Kidney (tissue), 14 donors: ENCODE data around the gene MCEE. TPM values are rescaled to one million over a fixed set of nuclear protein-coding genes. Genes with fewer than 3 reads are reported as not detected.

Experiments
- DNase-seq, 5 donors: peaks; one replicate each; pipeline ENCODE4 v3.0.0-alpha.2; 2013 to 2020
- FAIRE-seq: peaks from 2 replicates; lab custom pipeline; 2012; peaks lifted over from hg19 to GRCh38; lab: Jason Lieb, UNC
- H3K27ac ChIP-seq, 2 donors: one replicate each; pipeline ENCODE4 v1.7.0; 2013; ENCODE audit warnings: low read depth in 2 of 2, low read length in 2 of 2, inconsistent platforms in 1 of 2
- H3K27me3 ChIP-seq: one replicate; pipeline ENCODE4 v1.7.1; 2013; ENCODE audit warnings: low read length, inconsistent platforms; ENCODE audit not compliant: control insufficient read depth, insufficient read depth
- H3K36me3 ChIP-seq, 3 donors: one replicate each; pipeline versions ENCODE4 v1.7.0 to v1.7.1; 2013; ENCODE audit warnings: low read length in 3 of 3, control low read depth in 1 of 3, inconsistent platforms in 1 of 3; ENCODE audit not compliant: insufficient read depth in 3 of 3, control insufficient read depth in 2 of 3
- H3K4me1 ChIP-seq, 3 donors: one replicate each; pipeline versions ENCODE4 v1.7.0 to v1.7.1; 2013; ENCODE audit warnings: low read length in 3 of 3, inconsistent platforms in 1 of 3, low read depth in 1 of 3; ENCODE audit not compliant: control insufficient read depth in 2 of 3, insufficient read depth in 2 of 3
- H3K4me3 ChIP-seq, 3 donors: one replicate each; pipeline versions ENCODE4 v1.7.0 to v1.8.1; 2013; ENCODE audit warnings: low read length in 3 of 3, control low read depth in 1 of 3, inconsistent platforms in 1 of 3
- H3K9ac ChIP-seq, 3 donors: one replicate each; pipeline versions ENCODE4 v1.7.0 to v1.7.1; 2013; ENCODE audit warnings: low read length in 3 of 3, control low read depth in 1 of 3, inconsistent platforms in 1 of 3
- H3K9me3 ChIP-seq, 3 donors: one replicate each; pipeline versions ENCODE4 v1.7.0 to v1.7.1; 2013; ENCODE audit warnings: low read length in 3 of 3, control low read depth in 1 of 3, inconsistent platforms in 1 of 3; ENCODE audit not compliant: control insufficient read depth in 2 of 3, insufficient read depth in 1 of 3
- intact Hi-C: fragments of 100-400 bp; cut with DNase I; formaldehyde crosslinking; loops from one replicate; pipeline ENCODE4 v1.11.1; 2022
- polyA plus RNA-seq: library from polyadenylated mRNA; stranded (reverse); fragments of 350-450 nt; fragmentation: Illumina TruSeq; extraction: RNeasy Lipid Tissue Mini Kit (QIAGEN cat#74804); gene quantifications from one replicate; pipeline ENCODE4 v1.2.3, GENCODE V29; 2014; ENCODE audit warnings: low read depth, low replicate concordance; ENCODE audit not compliant: insufficient read depth
- total RNA-seq: library from RNA; stranded (reverse); fragmentation: NEBNext Ultra II Directional; extraction: Animal tissue kit (Norgen Biotek cat#: 25700); gene quantifications from one replicate; pipeline ENCODE4 v1.2.1, GENCODE V29; 2021
- TF ChIP-seq, protein P1 (sequence below): IDR thresholded peaks from 3 replicates; pipeline ENCODE4 v1.5.1; 2012; ENCODE audit warnings: mild to moderate bottlenecking, moderate library complexity, borderline replicate concordance; ENCODE audit not compliant: insufficient read depth; ENCODE audit errors: extremely low read depth
- donor health status: control.
- donor health status: control.
- donor health status: control.
- donor health status: control.
- donor health status: control.
- donor health status: DM: yes; HTN: yes; CAD: no.
- donor health status: Normal renal cell carcinoma (clear cell type).

The MCEE gene
- total and polyA plus RNA-seq, 2 donors from 2014 or later, result 20.3 to 29.0 TPM

DNA sequence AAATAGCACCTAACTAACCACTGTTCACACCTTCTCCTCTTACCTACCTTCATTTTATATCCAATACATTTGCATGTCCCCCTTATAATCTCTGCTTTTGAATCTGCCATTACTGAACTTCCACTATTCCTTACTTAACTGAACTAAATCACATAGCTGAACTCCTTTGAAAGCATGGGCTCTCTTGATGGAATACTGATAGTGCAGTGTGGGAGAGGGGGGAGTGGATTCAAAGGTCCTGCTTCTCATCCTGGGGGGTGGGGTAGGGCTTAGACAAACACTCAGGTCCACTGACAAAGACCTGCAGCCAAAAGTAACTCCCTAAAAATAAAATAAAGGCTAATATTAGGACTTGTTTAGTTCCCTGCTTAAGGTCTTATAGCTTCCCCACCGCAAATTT, 8.6 kb downstream of the MCEE start:
- Histone ChIP-seq H3K4me1 (no peaks in the 10 kb centered on the region), H3K9me3 (no peaks in the 10 kb centered on the region), H3K36me3 (peaks cover 3 to 17% (median 7%) of the 10 kb centered on the region in 3 donors), H3K27ac (no peak overlapping the region), H3K27me3 (no peaks in the 10 kb centered on the region), H3K4me3 (no peak overlapping the region), H3K9ac (no peak overlapping the region)
- no peak for DNase-seq
- TF ChIP-seq, protein P1, sequence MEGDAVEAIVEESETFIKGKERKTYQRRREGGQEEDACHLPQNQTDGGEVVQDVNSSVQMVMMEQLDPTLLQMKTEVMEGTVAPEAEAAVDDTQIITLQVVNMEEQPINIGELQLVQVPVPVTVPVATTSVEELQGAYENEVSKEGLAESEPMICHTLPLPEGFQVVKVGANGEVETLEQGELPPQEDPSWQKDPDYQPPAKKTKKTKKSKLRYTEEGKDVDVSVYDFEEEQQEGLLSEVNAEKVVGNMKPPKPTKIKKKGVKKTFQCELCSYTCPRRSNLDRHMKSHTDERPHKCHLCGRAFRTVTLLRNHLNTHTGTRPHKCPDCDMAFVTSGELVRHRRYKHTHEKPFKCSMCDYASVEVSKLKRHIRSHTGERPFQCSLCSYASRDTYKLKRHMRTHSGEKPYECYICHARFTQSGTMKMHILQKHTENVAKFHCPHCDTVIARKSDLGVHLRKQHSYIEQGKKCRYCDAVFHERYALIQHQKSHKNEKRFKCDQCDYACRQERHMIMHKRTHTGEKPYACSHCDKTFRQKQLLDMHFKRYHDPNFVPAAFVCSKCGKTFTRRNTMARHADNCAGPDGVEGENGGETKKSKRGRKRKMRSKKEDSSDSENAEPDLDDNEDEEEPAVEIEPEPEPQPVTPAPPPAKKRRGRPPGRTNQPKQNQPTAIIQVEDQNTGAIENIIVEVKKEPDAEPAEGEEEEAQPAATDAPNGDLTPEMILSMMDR, result no peak
- intact Hi-C loops, result no loop called here
- no peak for FAIRE-seq

DNA sequence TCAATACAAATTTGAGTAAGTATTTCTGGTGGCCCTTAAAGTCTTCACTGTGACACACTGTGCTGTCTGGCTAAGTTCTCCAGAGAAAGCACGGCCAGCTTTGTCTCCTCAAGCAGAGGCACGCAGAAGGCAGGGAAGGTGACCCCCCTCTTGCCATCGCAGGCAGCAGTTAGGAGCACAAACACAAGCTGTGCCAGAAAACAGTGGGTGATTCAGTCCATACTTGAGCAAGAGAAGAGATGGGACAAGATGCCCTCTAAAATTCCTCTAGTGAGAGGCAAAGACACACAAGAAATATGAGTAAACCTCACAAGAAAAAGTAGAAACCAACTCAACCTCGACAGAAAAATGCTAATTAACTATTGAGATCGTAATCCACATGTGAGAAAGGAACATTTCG, 9.8 kb downstream of the MCEE start:
- TF ChIP-seq, protein P1, result no peak
- no peak overlapping the region for H3K27ac ChIP-seq
- no peak overlapping the region for H3K9ac ChIP-seq
- H3K27me3 ChIP-seq, result no peaks in the 10 kb centered on the region
- intact Hi-C loops, result no loop called here
- H3K9me3 ChIP-seq, result no peaks in the 10 kb centered on the region
- DNase-seq (no peak), FAIRE-seq (no peak)
- peaks cover 3 to 17% (median 7%) of the 10 kb centered on the region in 3 donors for H3K36me3 ChIP-seq
- no peak overlapping the region for H3K4me3 ChIP-seq
- no peaks in the 10 kb centered on the region for H3K4me1 ChIP-seq

DNA sequence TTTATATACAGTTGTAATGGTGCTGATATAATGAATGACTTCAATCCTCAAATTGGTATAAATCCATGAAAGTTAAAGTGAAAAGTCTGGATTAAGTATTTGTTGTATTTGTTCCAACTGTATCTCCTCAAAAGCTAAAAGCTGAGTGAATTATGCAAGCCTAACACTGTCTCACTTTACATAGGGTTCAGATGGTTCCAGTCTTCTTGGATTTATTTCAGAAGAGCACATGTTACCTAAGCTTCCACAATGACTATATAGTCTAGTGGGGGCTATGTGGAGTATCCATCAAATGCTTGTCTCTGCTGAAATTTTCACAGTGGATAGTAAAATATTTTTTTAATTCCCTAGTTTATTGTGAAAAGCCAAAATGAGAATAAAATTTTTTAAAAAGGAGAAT, 13.0 kb downstream of the MCEE start:
- Histone ChIP-seq H3K4me3 (no peak overlapping the region), H3K27me3 (no peaks in the 10 kb centered on the region), H3K27ac (no peak overlapping the region), H3K36me3 (peaks cover 5 to 17% (median 5%) of the 10 kb centered on the region in 3 donors), H3K4me1 (no peaks in the 10 kb centered on the region), H3K9ac (no peak overlapping the region), H3K9me3 (no peaks in the 10 kb centered on the region)
- intact Hi-C loops, result no loop called here
- FAIRE-seq, result no peak
- TF ChIP-seq, protein P1, result no peak
- no peak for DNase-seq

DNA sequence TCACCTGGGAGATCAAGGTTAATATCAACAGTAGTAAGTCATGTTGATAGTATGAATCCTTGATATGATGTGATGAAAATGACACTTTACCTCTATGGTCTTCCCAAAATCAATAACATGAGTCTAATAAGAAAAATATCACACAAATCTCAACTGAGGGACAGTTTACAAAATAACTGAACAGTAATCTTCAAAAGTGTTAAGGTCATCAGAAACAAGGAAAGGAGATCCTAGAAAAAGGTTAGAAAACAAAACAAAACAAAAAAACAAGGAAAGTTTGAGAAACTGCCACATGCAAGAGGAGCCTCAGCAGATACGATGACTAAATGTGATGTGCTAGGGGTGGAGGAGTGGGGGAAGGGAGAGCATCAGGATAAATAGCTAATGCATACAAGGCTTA, 16.2 kb downstream of the MCEE start:
- no peak overlapping the region for H3K4me3 ChIP-seq
- TF ChIP-seq, protein P1, result no peak
- H3K9ac ChIP-seq, result no peak overlapping the region
- no peaks in the 10 kb centered on the region for H3K9me3 ChIP-seq
- no peak overlapping the region for H3K27ac ChIP-seq
- H3K27me3 ChIP-seq, result no peaks in the 10 kb centered on the region
- intact Hi-C loops, result no loop called here
- FAIRE-seq (no peak), DNase-seq (no peak)
- no peaks in the 10 kb centered on the region for H3K4me1 ChIP-seq
- peaks cover 0 to 16% (median 2%) of the 10 kb centered on the region in 3 donors for H3K36me3 ChIP-seq
